Endothelial cell of umbilical vein (primary cell): ENCODE results near the gene CNTNAP2.

ENCODE experiments used
- EZH2 ChIP-seq: IDR thresholded peaks from 2 replicates; pipeline ENCODE4 v1.6.1; 2012; ENCODE audit warnings: borderline replicate concordance, low read depth, mild to moderate bottlenecking, moderate library complexity, low read length, inconsistent platforms; ENCODE audit not compliant: severe bottlenecking
- POLR2A ChIP-seq: IDR thresholded peaks from 2 replicates; pipeline ENCODE4 v1.6.1; 2012; ENCODE audit warnings: low read depth, mild to moderate bottlenecking, control low read depth, low read length
- TF ChIP-seq, protein P1 (sequence below), 2 donors: IDR thresholded peaks; 1 replicate in 1 of 2; 2 replicates in 1 of 2; pipeline ENCODE4 v1.5.1; 2011; ENCODE audit warnings: low read length in 2 of 2, mild to moderate bottlenecking in 2 of 2, moderate library complexity in 2 of 2, control low read depth in 1 of 2, inconsistent platforms in 1 of 2, low read depth in 1 of 2; ENCODE audit not compliant: insufficient read depth in 1 of 2; ENCODE audit errors: extremely low read depth in 1 of 2

GRCh38 chr7:148091882-148092281 is 1975.3 kb downstream of the CNTNAP2 start:
- TF ChIP-seq POLR2A (no peak), EZH2 (no peak)
- TF ChIP-seq, protein P1, sequence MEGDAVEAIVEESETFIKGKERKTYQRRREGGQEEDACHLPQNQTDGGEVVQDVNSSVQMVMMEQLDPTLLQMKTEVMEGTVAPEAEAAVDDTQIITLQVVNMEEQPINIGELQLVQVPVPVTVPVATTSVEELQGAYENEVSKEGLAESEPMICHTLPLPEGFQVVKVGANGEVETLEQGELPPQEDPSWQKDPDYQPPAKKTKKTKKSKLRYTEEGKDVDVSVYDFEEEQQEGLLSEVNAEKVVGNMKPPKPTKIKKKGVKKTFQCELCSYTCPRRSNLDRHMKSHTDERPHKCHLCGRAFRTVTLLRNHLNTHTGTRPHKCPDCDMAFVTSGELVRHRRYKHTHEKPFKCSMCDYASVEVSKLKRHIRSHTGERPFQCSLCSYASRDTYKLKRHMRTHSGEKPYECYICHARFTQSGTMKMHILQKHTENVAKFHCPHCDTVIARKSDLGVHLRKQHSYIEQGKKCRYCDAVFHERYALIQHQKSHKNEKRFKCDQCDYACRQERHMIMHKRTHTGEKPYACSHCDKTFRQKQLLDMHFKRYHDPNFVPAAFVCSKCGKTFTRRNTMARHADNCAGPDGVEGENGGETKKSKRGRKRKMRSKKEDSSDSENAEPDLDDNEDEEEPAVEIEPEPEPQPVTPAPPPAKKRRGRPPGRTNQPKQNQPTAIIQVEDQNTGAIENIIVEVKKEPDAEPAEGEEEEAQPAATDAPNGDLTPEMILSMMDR (IDR thresholded peaks at IDR 0.05; ENCODE audit: extremely low read depth in 1 of 2, insufficient read depth in 1 of 2, low read depth in 1 of 2, low read length in 2 of 2): no peak
